Stimulated activated CD4-positive, alpha-beta T cell treated with anti-CD3 and anti-CD28 coated beads, Interleukin-12 subunit alpha, Interleukin-12 subunit beta, amount 100 ng/mL, for 4 hours (primary cell): Measurements from ENCODE around the gene MAN1B1.
"Not testable (repeated sequence)": the region's sequence is repeated elsewhere in the genome, so short reads cannot be mapped to it uniquely, and the experiment has no call there.

ENCODE experiments used
- DNase-seq: peaks from one replicate; pipeline ENCODE4 v3.0.0-alpha.2; 2020

MAN1B1 gene

DNA sequence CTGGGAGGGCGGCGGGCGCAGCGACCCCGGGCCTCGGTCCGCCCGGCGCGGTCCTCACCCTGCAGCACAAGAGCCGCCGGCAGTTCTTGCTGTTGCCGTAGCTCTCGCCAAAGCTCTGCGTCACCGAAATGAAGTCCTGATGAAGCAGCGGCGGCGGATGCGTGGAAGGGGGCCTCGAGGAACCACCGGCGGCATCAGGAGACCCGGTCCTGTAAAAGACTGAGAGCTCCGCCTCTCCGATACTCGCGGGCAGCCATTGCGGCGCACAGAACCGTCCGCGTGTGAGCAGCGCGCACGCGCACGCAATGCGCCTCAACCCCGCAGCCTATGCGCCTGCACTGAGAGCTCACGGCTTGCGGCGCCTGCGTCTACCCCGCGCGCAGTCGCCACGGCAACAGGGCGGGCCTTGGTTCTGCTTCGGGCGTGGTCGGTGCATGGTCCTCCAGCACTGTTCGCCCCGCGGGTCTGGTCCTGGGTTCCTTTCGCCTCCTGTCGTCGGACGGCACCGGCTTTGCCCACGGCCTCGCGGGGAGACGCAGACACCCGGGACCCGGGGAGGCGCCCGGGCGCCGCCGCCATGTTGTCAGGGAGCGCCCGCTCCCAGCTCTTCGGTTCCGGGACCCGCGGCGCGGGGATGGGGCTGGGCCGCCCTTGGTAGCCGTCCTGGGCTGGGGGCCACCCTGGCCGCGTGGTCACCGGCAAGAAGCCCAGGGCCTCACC is 42.8 kb downstream of the MAN1B1 start:
- peak; percentile 86 for DNase-seq

DNA sequence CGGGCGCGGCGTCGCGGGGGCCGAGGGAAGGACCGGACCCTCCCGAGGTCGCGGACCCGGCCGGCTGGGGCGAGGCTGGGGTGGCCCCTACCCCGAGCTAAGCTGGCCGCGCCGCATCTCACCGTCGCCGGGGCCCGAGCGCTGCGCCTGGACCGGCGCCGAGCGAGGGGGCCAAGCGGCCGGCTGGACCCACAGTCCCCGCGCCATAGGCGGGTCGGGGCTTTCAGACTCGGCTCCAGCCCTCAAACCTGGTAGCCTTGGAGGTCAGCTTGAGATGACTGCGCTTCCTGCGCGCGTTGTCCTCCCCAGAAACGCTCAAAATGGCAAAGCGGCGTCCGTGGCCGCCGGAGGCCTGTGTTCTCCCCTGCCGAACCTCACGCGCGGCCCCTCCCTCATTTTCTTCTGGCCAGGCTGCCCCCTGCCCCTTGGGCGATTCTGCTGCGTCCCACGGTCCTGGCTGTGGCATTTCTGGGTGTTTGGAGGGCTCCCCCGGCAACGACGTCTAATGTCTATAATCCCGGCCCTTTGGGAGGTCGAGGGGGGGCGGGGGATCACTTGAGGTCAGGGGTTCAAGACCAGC is 43.5 kb downstream of the MAN1B1 start:
- no peak for DNase-seq

DNA sequence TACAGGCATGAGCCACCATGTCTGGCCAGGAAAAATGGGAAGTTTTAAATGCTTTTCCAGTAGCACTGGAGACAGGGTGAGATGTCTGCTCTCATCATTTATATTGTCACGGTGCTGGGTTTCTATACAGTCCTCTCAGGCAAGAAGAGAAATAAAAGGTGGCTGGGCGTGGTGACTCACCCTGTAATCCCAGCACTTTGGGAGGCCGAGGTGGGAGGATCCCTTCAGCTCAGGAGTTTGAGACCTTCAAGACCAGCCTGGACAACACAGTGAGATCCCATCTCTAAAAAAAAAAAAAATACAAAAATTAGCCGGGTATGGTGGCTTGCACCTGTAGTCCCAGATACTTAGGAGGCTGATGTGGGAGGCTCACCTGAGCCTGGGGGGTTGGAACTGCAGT is 47.4 kb downstream of the MAN1B1 start:
- no peak for DNase-seq

DNA sequence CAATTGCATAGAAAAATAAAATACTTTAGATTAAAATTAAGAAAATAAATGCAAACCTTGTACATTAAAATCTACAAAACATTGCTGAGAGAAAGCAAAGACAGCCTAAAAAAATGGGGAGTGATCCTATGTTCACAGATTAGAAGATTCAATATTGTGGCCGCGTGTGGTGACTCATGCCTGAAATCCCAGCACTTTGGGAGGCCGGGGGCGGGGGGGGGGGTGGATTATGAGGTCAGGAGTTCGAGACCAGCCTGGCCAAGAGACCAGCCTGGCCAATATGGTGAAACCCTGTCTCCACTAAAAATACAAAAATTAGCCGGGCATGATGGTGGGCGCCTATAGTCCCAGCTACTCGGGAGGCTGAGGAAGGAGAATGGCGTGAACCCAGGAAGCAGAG is 48.4 kb downstream of the MAN1B1 start:
- not testable (repeated sequence) for DNase-seq

DNA sequence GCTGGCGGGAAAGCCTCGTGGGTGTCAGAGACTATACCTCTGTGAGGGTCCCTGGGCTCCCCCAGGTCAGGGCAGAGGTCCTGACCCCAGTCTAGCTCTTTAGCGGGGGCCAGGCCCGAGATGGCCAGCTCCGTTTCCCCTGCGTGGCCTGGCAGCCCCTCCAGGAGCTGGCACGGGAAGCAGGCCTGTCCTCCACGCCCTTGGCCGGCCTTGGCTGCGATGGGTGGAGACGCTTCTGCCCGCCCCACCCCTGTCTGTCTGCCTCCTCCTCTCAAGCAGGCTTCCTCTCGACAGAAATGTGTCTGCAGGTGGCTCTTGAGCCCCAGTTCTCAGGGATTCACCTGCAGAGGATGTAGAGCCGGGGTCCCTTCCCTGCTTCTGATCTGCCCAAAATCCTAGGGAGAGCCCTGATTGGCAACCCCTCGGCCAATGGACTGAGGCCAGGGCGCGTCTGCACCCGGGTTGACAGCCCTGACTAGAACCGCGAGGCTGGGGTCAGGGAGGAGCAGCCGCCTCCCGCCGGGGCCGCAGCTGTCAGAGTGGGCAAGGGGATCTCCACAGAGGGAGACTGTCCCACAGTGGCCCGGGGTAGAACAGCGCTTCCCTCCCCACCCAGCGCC is 49.6 kb downstream of the MAN1B1 start:
- no peak for DNase-seq

DNA sequence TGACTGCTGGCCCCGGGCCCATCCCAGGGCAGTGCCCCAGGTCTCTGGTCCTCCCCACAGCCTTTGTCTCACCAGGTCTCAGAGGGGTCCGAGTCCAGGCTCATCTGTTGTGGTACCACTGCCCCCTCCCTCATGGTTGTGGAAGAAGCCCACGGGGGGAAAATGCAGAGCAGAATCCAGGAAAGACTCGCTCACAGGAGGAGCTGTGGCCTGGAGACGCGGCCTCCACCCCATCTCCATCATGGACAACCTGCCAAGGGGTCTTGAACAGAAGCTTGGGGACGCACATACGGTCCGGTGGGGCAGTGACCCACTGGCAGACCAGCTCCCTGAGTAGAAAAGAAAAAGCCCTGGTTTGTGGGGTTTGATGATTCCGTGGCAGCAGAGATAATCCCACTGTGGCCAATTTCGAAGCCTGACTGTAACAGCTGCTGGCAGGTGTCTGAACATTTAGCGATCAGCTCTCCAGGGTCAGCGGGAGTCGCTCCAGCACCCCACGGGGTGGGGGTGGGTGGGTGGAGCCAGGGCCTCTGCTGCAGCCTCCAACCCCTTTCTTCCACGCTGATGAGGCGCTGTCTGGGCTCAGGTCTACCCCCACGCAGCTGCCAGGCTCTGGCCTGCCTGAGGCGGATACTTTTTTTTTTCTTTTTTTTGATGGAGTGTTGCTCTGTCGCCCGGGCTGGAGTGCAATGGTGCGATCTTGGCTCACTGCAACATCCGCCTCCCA is 50.3 kb downstream of the MAN1B1 start:
- no peak for DNase-seq

DNA sequence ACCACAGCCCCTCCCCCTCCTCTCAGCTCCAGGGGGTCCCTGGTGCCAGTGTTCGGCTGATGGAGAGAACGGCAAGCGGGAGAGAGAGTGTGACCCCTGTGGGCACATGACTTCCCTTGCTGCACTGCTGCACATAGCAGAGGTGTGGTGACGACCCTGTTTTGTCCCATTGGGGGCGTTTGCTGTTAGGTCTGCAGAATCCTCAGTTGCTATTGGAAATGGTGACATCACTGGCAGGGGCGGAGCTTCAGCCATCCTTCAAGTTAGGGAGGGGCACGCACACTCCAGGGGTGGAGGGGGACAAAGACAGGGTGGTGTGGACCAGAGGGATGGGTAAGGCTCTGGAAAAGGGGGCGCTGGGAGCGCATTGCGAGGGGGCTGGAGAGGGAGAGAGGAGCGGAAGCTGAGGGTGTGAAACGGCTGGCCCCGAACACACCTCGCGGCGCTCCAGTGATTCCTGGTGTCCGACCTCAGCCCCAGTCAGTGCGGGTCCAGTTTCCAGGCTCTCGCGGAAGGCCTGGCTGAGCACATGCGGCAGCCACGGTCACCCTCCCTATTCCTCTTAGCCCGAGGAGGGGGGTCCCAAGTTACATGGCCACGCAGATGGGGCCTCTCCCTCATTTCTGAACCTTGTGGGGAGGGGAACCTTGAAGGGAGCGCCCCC is 51.4 kb downstream of the MAN1B1 start:
- DNase-seq: no peak

DNA sequence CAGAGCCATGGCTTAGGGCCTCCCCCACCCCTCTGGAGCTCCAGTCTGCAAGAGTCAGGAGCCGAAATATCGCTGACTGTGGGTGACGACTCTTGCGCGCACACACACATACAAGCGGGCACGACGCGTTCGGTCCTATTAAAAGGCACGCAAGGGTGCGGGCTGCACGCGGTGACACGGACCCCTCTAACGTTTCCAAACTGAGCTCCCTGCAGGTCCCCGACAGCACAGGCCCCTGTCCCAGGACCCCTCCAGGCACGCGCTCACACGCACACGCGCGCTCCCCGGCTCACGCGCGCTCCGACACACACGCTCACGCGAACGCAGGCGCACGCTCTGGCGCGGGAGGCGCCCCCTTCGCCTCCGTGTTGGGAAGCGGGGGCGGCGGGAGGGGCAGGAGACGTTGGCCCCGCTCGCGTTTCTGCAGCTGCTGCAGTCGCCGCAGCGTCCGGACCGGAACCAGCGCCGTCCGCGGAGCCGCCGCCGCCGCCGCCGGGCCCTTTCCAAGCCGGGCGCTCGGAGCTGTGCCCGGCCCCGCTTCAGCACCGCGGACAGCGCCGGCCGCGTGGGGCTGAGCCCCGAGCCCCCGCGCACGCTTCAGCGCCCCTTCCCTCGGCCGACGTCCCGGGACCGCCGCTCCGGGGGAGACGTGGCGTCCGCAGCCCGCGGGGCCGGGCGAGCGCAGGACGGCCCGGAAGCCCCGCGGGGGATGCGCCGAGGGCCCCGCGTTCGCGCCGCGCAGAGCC is 52.1 kb downstream of the MAN1B1 start, which contains the start of gene GRIN1:
TSS of gene GRIN1 (plus strand) at position 433 of the 746 bp plus-strand sequence. CDS start 333 bp downstream, outside the sequence.
- peak; percentile 41 for DNase-seq

DNA sequence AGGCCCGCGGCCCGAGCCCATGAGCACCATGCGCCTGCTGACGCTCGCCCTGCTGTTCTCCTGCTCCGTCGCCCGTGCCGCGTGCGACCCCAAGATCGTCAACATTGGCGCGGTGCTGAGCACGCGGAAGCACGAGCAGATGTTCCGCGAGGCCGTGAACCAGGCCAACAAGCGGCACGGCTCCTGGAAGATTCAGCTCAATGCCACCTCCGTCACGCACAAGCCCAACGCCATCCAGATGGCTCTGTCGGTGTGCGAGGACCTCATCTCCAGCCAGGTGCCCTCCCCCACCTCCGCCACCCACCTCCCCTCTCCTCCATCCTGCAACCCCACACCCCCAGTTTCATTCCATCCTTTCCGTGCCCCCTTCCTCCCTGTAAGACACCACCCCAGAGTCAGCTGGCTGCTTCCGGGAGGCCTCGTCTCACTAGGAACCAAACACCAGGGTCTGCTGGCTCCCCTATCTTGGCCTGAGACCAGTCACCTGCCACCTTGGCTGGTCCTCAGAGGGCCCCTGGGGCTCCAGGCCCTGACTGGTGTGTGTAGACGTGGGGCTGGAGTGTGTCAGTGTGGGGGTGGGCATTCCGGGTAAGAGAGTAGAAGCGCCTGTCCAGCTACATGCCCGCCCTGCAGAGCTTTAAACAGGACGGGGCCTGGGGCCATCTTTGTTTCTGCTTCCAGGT is 52.8 kb downstream of the MAN1B1 start:
- DNase-seq: no peak

DNA sequence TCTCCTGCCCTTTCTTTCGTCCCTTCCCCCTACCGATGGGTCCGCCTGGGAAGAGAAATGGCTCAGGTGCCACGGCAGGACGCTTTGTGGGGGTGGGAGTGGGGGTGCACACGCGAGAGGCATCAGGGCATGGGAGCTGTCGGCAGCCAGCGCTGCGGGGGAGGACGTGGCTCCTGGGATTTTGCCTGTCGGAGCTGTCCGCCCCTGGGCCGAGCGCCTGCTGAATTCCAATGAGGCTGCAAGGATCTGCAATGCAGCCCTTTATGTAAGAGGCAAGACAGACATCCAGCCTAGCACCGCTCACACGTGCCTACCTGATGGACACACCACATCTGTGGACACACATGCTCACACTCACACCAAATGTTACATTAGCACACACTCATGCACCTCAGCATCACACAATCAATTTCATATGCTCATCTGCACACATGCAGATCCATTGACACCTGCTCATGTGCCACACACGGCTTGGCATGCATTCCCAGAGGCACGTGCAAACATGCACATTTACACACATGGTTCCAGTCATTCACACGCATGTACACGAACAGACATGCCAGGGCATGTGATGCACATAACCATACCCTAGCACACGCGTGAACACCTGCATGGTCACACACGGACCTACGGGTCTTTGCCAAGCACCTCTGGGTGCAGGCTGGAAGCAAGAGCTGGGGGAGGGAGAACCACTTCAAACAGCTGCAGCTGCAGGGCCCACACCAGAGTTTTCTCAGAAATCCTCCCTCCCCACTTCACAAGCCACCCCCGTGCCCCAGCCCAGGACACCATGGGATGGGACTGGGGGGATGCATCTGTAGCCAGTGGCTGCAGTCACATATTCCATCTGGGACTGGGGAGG is 53.6 kb downstream of the MAN1B1 start:
- DNase-seq: no peak

DNA sequence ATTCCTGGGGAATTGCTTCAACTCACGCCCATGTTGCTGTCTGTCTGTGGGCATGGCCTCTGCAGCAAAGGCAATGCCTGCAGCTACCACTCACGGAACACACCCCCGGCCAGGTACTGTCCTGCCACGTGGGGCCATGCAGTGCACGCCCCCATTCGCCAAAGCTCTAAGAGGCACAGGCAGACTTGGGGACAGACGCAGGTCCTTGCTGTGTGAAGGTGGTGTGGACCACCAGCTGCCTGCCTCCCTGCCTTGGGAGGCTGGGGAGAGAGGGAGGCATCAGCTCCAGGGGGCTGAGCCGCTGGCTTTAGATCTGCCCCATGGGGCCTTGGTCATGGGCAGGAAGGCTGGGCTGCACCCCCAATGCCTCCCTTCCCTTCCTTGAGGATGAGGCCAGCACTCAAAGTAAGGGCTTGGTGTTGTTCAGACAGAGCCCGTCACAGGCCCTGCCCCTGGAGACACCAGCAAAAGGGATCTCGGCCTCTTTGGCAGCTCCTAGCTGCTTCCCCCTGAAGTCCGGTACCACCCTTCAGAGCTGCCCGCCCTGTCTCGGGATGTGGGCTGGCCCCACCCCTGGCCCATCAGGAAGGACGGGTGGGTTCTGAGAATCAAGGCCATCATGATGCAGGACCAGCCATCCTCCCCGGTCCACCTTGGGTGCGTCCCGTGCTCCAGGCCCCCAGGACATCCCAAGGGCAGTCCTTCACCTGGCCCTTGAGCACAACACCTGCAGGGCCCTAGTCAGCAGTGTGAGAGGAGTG is 54.4 kb downstream of the MAN1B1 start:
- DNase-seq: no peak

DNA sequence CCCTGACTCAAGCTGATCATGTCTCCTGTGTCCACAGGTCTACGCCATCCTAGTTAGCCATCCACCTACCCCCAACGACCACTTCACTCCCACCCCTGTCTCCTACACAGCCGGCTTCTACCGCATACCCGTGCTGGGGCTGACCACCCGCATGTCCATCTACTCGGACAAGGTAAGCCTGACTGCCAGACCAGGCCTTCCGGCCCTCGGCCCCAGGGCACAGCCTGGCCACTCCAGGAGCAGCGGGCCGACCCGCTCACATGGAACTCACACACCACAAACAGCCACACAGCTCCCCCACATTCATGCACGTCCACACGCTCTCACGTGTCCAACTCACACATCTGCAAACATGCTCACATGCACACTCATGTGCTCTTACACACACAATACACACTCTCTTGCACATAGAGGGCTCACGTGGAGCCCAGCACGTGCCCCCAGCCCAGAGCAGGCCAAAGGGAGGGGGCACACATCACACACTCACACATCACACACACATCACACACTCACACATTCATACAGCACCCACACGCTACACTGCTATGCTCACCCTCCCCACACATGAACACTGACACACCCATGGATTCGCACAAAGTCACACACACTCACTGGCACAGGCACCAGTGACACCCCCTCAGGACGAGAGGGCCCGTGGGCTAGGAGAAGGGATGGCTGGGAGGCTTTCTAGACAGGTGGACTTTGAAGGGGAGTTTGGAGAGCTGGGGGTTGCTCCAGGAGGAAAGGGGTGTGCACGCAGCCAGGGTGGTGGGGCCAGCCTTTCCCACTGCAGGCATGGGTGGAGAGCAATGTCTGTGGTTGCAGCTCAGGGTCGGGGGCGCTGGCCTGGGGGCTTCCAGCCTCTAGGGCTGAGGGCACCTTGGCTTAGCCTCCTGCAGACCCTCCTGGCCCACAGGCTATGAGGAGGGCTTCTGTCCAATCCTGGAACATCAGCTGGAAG is 55.5 kb downstream of the MAN1B1 start:
- DNase-seq: no peak

DNA sequence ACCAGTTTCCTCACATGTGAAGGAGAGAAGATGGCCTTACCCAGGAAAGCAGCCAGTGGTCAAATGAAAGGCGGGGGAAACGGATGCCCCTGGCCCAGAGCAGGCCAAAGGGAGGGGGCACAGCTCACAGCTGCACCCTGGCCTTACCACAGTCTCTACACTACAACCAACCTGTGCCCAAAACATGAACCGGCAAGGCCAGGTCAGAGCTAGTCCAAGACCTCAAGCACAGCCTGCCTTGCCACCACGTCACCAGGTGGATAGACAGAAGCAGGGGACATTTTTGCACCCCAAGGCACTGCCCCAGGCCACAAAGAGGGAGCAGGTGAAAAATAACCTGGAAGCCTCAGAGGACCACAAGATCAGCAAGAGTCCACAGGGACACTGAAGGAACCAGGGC is 56.7 kb downstream of the MAN1B1 start:
- no peak for DNase-seq

DNA sequence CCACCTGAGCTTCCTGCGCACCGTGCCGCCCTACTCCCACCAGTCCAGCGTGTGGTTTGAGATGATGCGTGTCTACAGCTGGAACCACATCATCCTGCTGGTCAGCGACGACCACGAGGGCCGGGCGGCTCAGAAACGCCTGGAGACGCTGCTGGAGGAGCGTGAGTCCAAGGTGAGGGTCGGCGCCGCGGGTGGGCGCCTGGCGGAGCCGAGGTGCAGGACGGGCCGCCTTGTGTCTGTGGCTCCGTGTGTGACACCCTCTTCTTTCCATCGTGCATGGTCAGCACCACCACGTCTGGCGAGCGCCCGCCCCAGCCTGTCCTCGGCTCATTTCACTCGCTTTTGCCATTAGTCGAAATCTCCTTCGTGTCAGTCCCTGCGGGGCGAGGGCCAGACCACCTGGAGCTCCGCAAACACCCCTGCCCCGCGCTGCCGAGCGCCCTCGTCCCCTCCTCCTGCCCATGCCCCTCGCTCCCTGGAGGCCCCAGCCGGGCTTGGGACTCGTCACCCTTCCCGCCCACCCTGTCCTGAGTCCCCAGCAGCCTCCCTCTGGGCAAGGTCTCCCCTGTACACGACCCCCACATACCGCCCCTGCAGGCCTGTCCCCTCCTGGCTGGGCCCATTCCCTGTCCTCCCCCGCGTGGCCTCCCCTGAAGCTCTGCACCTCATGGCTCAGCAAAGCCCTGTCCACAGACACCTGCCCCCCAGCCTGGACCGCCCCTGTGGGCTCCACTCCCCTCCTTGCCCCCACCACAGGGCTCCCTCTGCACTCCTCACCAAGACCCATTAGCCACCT is 59.1 kb downstream of the MAN1B1 start:
- DNase-seq: no peak

DNA sequence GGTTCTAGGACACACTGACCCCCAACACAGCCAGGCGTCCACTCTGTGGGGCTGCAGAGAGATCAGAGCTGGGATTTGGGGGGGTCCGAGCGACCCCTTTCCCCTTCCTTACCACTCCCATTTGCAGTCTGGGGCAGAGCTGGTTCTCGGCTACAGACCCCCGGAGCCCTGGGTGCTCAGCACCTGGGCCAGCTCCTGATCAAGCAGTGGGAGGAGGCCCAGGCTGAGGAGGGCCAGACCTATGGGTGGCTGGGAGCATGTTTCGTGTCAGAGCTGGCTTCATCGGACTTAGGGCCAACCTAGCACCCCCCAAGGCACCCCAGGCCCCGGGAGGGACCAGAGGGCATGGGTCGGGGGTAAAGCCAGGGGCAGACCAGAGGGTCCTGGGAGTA is 59.7 kb downstream of the MAN1B1 start:
- DNase-seq: no peak

DNA sequence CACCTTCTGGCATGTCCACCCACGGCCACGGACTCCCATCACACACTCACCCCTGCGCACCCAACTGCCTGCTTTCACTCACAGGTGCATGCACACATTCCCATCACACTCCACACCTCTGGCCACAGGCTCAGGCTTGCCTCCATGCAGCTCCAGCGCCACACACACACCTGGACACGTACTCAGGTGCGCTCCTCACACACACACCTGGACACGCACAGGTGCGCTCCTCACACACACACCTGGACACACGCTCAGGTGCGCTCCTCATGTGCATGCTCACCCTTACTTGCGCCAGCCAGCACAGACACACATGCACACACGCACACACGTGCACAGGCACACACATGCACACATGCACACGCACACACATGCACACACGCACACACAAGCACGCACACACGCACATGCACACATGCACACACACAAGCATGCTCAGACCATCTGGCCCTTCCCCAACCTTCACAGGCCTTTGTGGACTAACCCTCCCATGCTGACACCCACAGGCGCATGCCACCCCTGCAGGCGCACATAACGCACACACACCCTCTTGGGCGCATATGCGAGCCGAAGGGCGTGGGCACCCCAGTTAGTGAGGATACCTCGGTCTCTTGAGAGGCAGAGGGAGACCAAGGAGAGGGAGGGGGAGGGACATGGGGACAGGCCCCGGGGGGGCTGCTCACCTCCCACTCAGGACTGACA is 60.5 kb downstream of the MAN1B1 start:
- DNase-seq: no peak

DNA sequence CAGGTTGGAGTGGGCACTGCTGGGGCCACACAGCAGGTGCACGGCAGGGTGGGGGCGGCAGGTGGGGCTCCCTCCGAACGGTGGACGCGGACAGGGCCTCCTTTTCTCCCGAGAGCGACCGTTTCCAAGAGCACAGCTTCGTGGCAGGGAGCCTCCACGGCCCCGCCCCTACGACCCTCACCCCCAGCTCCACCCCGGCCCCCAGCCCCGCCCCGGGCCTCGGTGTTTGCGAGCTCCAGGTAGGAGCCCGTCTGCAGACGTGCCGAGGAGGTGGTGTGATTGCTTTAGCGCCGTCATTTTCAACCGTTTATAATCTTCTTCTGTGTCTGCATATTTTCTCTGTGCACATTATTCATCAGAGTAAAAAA is 61.0 kb downstream of the MAN1B1 start:
- DNase-seq: no peak
